Astrocyte (in vitro differentiated cells and primary cell): ENCODE data around the gene C9. TPM values are rescaled to one million over a fixed set of nuclear protein-coding genes. Genes with fewer than 3 reads are reported as not detected.
"Not testable (repeated sequence)": the region's sequence is repeated elsewhere in the genome, so short reads cannot be mapped to it uniquely, and the experiment has no call there.

Experiments used
- DNase-seq: peaks from one replicate; pipeline ENCODE4 v3.0.0-alpha.2; 2010; ENCODE audit warnings: low read depth
- FAIRE-seq: peaks from 2 replicates; lab custom pipeline; 2011; peaks lifted over from hg19 to GRCh38; lab: Jason Lieb, UNC
- H2AFZ ChIP-seq: 2 replicates; pipeline ENCODE4 v1.6.0; 2012; ENCODE audit warnings: low read depth, low read length, inconsistent platforms
- H3K27ac ChIP-seq: 2 replicates; pipeline ENCODE4 v1.5.1; 2011; ENCODE audit warnings: low read depth, low read length, inconsistent platforms
- H3K27me3 ChIP-seq: 2 replicates; pipeline ENCODE4 v1.6.0; 2011; ENCODE audit warnings: low read length, inconsistent platforms; ENCODE audit not compliant: insufficient read depth
- H3K36me3 ChIP-seq: 2 replicates; pipeline ENCODE4 v1.5.1; 2011; ENCODE audit warnings: low read length, inconsistent platforms; ENCODE audit not compliant: insufficient read depth
- H3K4me1 ChIP-seq: 2 replicates; pipeline ENCODE4 v1.5.1; 2011; ENCODE audit warnings: low read length, inconsistent platforms; ENCODE audit not compliant: insufficient read depth
- H3K4me2 ChIP-seq: 2 replicates; pipeline ENCODE4 v1.6.0; 2012; ENCODE audit warnings: low read length, inconsistent platforms
- H3K4me3 ChIP-seq: 2 replicates; pipeline ENCODE4 v1.5.1; 2011; ENCODE audit warnings: low read depth, mild to moderate bottlenecking, low read length, inconsistent platforms; ENCODE audit not compliant: insufficient read depth
- H3K79me2 ChIP-seq: 2 replicates; pipeline ENCODE4 v1.6.0; 2012; ENCODE audit warnings: mild to moderate bottlenecking, low read length, inconsistent platforms; ENCODE audit not compliant: insufficient read depth
- H3K9ac ChIP-seq: 2 replicates; pipeline ENCODE4 v1.6.0; 2012; ENCODE audit warnings: mild to moderate bottlenecking, low read length, inconsistent platforms
- H3K9me3 ChIP-seq: 2 replicates; pipeline ENCODE4 v1.5.1; 2012; ENCODE audit warnings: low read depth, mild to moderate bottlenecking, low read length, inconsistent platforms; ENCODE audit not compliant: insufficient read depth
- H4K20me1 ChIP-seq: 2 replicates; pipeline ENCODE4 v1.6.0; 2012; ENCODE audit warnings: low read length, inconsistent platforms; ENCODE audit not compliant: insufficient read depth
- H3K27ac Mint-ChIP-seq: one replicate; pipeline ENCODE4 v1.8.0; 2021; ENCODE audit warnings: mild to moderate bottlenecking, mixed read lengths; ENCODE audit not compliant: unreplicated experiment
- H3K27me3 Mint-ChIP-seq: one replicate; pipeline ENCODE4 v1.8.0; 2021; ENCODE audit warnings: low read depth, mixed read lengths; ENCODE audit not compliant: unreplicated experiment
- H3K36me3 Mint-ChIP-seq: one replicate; pipeline ENCODE4 v1.8.0; 2021; ENCODE audit warnings: low read depth, mixed read lengths; ENCODE audit not compliant: unreplicated experiment
- H3K4me1 Mint-ChIP-seq: one replicate; pipeline ENCODE4 v1.8.0; 2021; ENCODE audit warnings: low read depth, mixed read lengths; ENCODE audit not compliant: unreplicated experiment
- H3K4me3 Mint-ChIP-seq: one replicate; pipeline ENCODE4 v1.8.0; 2021; ENCODE audit warnings: mild to moderate bottlenecking, moderate library complexity, mixed read lengths; ENCODE audit not compliant: unreplicated experiment
- H3K9me3 Mint-ChIP-seq: one replicate; pipeline ENCODE4 v1.8.0; 2021; ENCODE audit warnings: mild to moderate bottlenecking, mixed read lengths; ENCODE audit not compliant: unreplicated experiment
- CTCF ChIP-seq: IDR thresholded peaks from 2 replicates; pipeline ENCODE4 v1.5.1; 2011; ENCODE audit warnings: low read depth, mild to moderate bottlenecking, inconsistent platforms, low read length, moderate library complexity; ENCODE audit not compliant: insufficient read depth
- EZH2 ChIP-seq: IDR thresholded peaks from 2 replicates; pipeline ENCODE4 v1.6.1; 2012; ENCODE audit warnings: mild to moderate bottlenecking, low read length, inconsistent platforms; ENCODE audit not compliant: insufficient read depth
- total RNA-seq: library from RNA; stranded (reverse); gene quantifications from 2 replicates; pipeline ENCODE4 v1.2.1, GENCODE V29; 2021

Gene C9
- total RNA-seq, 1 donor from 2014 or later: 0.07 TPM

GRCh38 chr5:39274398-39275085 lies 89.8 kb downstream of the C9 start:
- no peaks in the 10 kb centered on the region for H3K4me1 ChIP-seq
- Mint-ChIP-seq H3K27ac (no peak overlapping the region), H3K4me3 (no peak overlapping the region), H3K27me3 (no peaks in the 10 kb centered on the region), H3K4me1 (peaks cover 2% of the 10 kb centered on the region), H3K36me3 (no peaks in the 10 kb centered on the region), H3K9me3 (peaks cover 4% of the 10 kb centered on the region)
- H3K79me2 ChIP-seq: no peaks in the 10 kb centered on the region
- no peaks in the 10 kb centered on the region for H4K20me1 ChIP-seq
- no peaks in the 10 kb centered on the region for H3K9me3 ChIP-seq
- no peak overlapping the region for H3K4me3 ChIP-seq
- FAIRE-seq: no peak
- H3K4me2 ChIP-seq: no peak overlapping the region
- H3K27ac ChIP-seq: no peak overlapping the region
- no peaks in the 10 kb centered on the region for H3K27me3 ChIP-seq
- H3K9ac ChIP-seq: no peak overlapping the region
- H2AFZ ChIP-seq: no peak overlapping the region
- TF ChIP-seq EZH2 (no peak), CTCF (no peak)
- DNase-seq: no peak
- no peaks in the 10 kb centered on the region for H3K36me3 ChIP-seq

- H3K9ac ChIP-seq: no peak overlapping the region
- no peaks in the 10 kb centered on the region for H3K9me3 ChIP-seq
- H3K4me3 ChIP-seq: no peak overlapping the region
- H3K36me3 ChIP-seq: no peaks in the 10 kb centered on the region
- Mint-ChIP-seq H3K27me3 (no peaks in the 10 kb centered on the region), H3K27ac (no peak overlapping the region), H3K4me3 (no peak overlapping the region), H3K36me3 (no peaks in the 10 kb centered on the region), H3K4me1 (peaks cover 2% of the 10 kb centered on the region), H3K9me3 (no peaks in the 10 kb centered on the region)
- TF ChIP-seq CTCF: no peak
- no peak for TF ChIP-seq EZH2
- DNase-seq: no peak
- H3K79me2 ChIP-seq: no peaks in the 10 kb centered on the region
- H3K27me3 ChIP-seq: no peaks in the 10 kb centered on the region
- no peak overlapping the region for H3K4me2 ChIP-seq
- no peaks in the 10 kb centered on the region for H3K4me1 ChIP-seq
- peak; percentile 41 for FAIRE-seq
- no peak overlapping the region for H3K27ac ChIP-seq
- H4K20me1 ChIP-seq: no peaks in the 10 kb centered on the region
- no peak overlapping the region for H2AFZ ChIP-seq
Observed at GRCh38 chr5:39273314-39273954, 90.9 kb downstream of the C9 start.

GRCh38 chr5:39272869-39273231 lies 91.4 kb downstream of the C9 start:
- H3K9me3 Mint-ChIP-seq, H3K4me1 ChIP-seq, H3K4me1 Mint-ChIP-seq, DNase-seq, H2AFZ ChIP-seq, H3K4me3 Mint-ChIP-seq, H3K4me2 ChIP-seq, H3K36me3 ChIP-seq, H3K27me3 Mint-ChIP-seq, H3K27ac ChIP-seq, H3K4me3 ChIP-seq, H4K20me1 ChIP-seq, H3K36me3 Mint-ChIP-seq, H3K27me3 ChIP-seq, H3K9me3 ChIP-seq, H3K79me2 ChIP-seq, FAIRE-seq, H3K27ac Mint-ChIP-seq, H3K9ac ChIP-seq: not testable (repeated sequence)
